NT2/D1 (cell line): Measurements from ENCODE around the gene USP15.

Source experiments
- SUZ12 ChIP-seq: IDR thresholded peaks from 2 replicates; pipeline ENCODE4 v1.6.1; 2011; ENCODE audit not compliant: insufficient read length, insufficient read depth; ENCODE audit errors: extremely low read depth
- YY1 ChIP-seq: IDR thresholded peaks from 2 replicates; pipeline ENCODE4 v1.6.1; 2011; ENCODE audit not compliant: insufficient read length, insufficient read depth
- ZNF274 ChIP-seq: IDR thresholded peaks from 2 replicates; pipeline ENCODE4 v1.6.1; 2011; ENCODE audit warnings: mild to moderate bottlenecking, low read depth, low read length

DNA sequence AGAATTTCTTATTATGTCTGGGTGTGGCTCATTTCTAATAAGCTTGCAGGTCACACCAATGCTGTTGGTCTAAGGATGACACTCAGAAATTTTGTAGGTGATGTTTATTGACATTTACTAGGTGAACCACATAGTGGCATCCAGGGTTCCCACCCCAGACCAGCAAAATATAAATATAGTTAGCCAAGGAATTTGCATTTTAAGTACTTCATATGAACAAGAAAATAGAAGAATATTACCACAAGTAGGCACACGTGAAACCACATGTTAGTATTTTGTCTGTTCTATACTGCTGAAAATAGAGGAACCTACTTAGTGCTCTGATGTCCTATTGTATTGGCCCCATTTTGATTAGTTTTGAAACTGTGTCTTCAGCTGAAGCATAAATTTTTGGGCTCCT is 71.1 kb downstream of the USP15 start:
- TF ChIP-seq YY1, result no peak
- no peak for TF ChIP-seq ZNF274
- TF ChIP-seq SUZ12, result no peak
